Spleen (tissue), 11 donors: Measurements from ENCODE around the gene TNPO2. TPM values are rescaled to one million over a fixed set of nuclear protein-coding genes. Genes with fewer than 3 reads are reported as not detected.
"Not testable (repeated sequence)": the region's sequence is repeated elsewhere in the genome, so short reads cannot be mapped to it uniquely, and the experiment has no call there.

Source experiments
- DNase-seq: peaks from one replicate; pipeline ENCODE4 v3.0.0-alpha.2; 2020
- H3K27ac ChIP-seq, 8 donors: fragments of 200-600 bp; sonication (generic) in 7 of 8; 1 replicate in 4 of 8; 2 replicates in 4 of 8; pipeline versions ENCODE4 v1.5.0 to v1.8.0; 2016 to 2021; ENCODE audit warnings: inconsistent platforms in 4 of 8, mild to moderate bottlenecking in 4 of 8, moderate library complexity in 1 of 8
- H3K27me3 ChIP-seq, 7 donors: fragments of 200-600 bp; sonication (generic) in 6 of 7; replicated peaks in 1 of 7; 1 replicate in 4 of 7; 2 replicates in 3 of 7; pipeline versions ENCODE4 v1.5.0 to v1.8.0; 2016 to 2021; ENCODE audit warnings: inconsistent platforms in 3 of 7, mild to moderate bottlenecking in 1 of 7
- H3K36me3 ChIP-seq, 6 donors: fragments of 200-600 bp; sonication (generic) in 5 of 6; 1 replicate in 4 of 6; 2 replicates in 2 of 6; pipeline versions ENCODE4 v1.5.0 to v1.8.0; 2016 to 2021; ENCODE audit warnings: inconsistent platforms in 2 of 6
- H3K4me1 ChIP-seq, 6 donors: fragments of 200-600 bp; sonication (generic) in 5 of 6; 1 replicate in 3 of 6; 2 replicates in 3 of 6; pipeline versions ENCODE4 v1.5.0 to v1.8.0; 2016 to 2021; ENCODE audit warnings: inconsistent platforms in 3 of 6
- H3K4me3 ChIP-seq, 8 donors: fragments of 200-600 bp; sonication (generic) in 7 of 8; 1 replicate in 4 of 8; 2 replicates in 4 of 8; pipeline versions ENCODE4 v1.5.0 to v1.8.0; 2016 to 2021; ENCODE audit warnings: inconsistent platforms in 4 of 8, mild to moderate bottlenecking in 4 of 8, moderate library complexity in 2 of 8
- H3K9me3 ChIP-seq, 8 donors: fragments of 200-600 bp; sonication (generic) in 7 of 8; 1 replicate in 4 of 8; 2 replicates in 4 of 8; pipeline versions ENCODE4 v1.5.0 to v1.8.0; 2016 to 2021; ENCODE audit warnings: inconsistent platforms in 4 of 8
- POLR2A ChIP-seq, 3 donors: fragments of 450-650 bp; IDR thresholded peaks; one replicate each; pipeline ENCODE4 v1.5.1; 2017; ENCODE audit warnings: antibody characterized with exemption in 3 of 3, mild to moderate bottlenecking in 1 of 3
- POLR2AphosphoS5 ChIP-seq, 3 donors: sonication (generic); formaldehyde crosslinking; IDR thresholded peaks; one replicate each; pipeline ENCODE4 v1.5.1; 2017; ENCODE audit warnings: antibody characterized with exemption in 3 of 3
- WGBS, 5 donors: extraction: QIAGEN DNeasy Blood & Tissue Kit in 3 of 5; methylation state at CpG; one replicate each; pipeline versions ENCODE4 v1.1.5 to v1.1.7; 2013 to 2018; 5-methylcytosine and 5-hydroxymethylcytosine counted together
- intact Hi-C: fragments of 100-400 bp; cut with DNase I; formaldehyde crosslinking; loops from one replicate; pipeline ENCODE4 v1.15.0; 2023; ENCODE audit warnings: low total_unique reads
- polyA plus RNA-seq, 3 donors: library from polyadenylated mRNA; stranded (reverse); fragments of 200-250 nt; gene quantifications; one replicate each; pipeline ENCODE4 v1.2.1, GENCODE V29; 2013
- total RNA-seq, 7 donors: library from RNA; depleted of rRNA in 3 of 7; stranded (reverse); fragments of >200 nt in 3 of 7; fragmentation: NEBNext Ultra II Directional in 4 of 7; extraction: Animal tissue kit (Norgen Biotek cat#: 25700) in 4 of 7; gene quantifications; one replicate each; pipeline versions ENCODE4 v1.1.0 to v1.2.1, GENCODE V29; 2016 to 2021
- TF ChIP-seq, protein P1 (sequence below), 11 experiments: fragments of 200-600 bp in 7 of 11; fragments of 450-650 bp in 4 of 11; sonication (generic) in 4 of 11; IDR thresholded peaks in 8 of 11; conservative IDR thresholded peaks in 3 of 11; 1 replicate in 7 of 11; 2 replicates in 4 of 11; pipeline versions ENCODE4 v1.4.0 to v1.8.0; 2016 to 2021; ENCODE audit warnings: antibody characterized with exemption in 11 of 11, inconsistent platforms in 4 of 11, mild to moderate bottlenecking in 1 of 11
- donor health status: healthy with polysubstance abuse.
- donor health status: DM: no; HTN: no; CAD: no; lungs with moderate emphysema.
- donor health status: DM: no; HTN: no; CAD: no.
- donor health status: Bipolar disorder and iron deficiency.
- donor health status: healthy.
- donor health status: DM: no; HTN: no; CAD: no.
- donor health status: DM: yes; HTN: yes; CAD: no.

Gene TNPO2
- total and polyA plus RNA-seq, 10 donors, result 15.8 to 83.6 (median 50.6) TPM

DNA sequence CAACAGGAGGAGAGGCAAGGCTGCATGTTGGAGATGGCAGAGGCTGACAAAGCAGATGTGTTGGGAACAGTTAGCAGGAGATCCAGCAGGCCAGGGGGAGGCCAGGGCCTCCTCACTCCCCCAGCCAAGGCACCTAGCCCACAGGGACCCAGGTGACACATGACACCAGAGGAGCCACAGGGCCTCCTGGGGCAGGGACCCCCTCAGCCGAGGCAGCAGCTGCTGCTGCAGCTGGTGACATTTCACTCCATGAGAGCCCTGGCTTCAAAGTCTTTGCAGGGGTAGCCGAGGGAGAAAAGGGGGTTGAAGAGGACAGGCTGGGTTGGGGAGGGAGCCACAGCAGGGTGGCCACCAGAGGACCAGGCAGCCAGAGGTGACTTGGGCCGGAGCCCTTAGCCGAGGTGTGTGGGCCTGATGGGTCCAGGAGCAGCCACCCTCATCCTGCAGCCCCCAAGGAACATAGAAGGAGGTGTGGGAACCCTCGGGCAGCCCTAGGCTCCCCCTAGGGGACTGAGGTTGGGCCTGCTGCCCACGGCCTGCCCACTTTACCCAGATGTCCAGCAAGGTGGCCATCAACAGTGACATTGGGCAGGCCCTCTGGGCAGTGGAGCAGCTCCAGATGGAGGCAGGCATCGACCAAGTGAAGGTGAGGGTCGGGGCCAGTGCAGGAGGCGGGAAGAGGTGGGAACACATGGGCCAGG, 36.1 kb downstream of the TNPO2 start, which contains the start of gene GNG14:
Gene GNG14, plus strand, starts transcription at position 503 of the 701 bp plus-strand sequence. Its CDS starts 51 bp downstream, at position 554.
- intact Hi-C loops, result no loop called here
- WGBS, 5 donors, result 81 to 89% (median 84%) methylated on average over 5 to 9 of the region's 9 CpGs
- Histone ChIP-seq H3K4me1 (no peaks in the 10 kb centered on the region), H3K4me3 (no peak within 1 kb of the TSS), H3K27me3 (no peaks in the 10 kb centered on the region), H3K36me3 (peaks cover 0 to 6% (median 0%) of the 10 kb centered on the region in 6 donors), H3K9me3 (no peaks in the 10 kb centered on the region), H3K27ac (no peak within 1 kb of the TSS)
- TF ChIP-seq, protein P1, sequence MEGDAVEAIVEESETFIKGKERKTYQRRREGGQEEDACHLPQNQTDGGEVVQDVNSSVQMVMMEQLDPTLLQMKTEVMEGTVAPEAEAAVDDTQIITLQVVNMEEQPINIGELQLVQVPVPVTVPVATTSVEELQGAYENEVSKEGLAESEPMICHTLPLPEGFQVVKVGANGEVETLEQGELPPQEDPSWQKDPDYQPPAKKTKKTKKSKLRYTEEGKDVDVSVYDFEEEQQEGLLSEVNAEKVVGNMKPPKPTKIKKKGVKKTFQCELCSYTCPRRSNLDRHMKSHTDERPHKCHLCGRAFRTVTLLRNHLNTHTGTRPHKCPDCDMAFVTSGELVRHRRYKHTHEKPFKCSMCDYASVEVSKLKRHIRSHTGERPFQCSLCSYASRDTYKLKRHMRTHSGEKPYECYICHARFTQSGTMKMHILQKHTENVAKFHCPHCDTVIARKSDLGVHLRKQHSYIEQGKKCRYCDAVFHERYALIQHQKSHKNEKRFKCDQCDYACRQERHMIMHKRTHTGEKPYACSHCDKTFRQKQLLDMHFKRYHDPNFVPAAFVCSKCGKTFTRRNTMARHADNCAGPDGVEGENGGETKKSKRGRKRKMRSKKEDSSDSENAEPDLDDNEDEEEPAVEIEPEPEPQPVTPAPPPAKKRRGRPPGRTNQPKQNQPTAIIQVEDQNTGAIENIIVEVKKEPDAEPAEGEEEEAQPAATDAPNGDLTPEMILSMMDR (IDR thresholded peaks at IDR 0.05 in 8 of 11, conservative IDR thresholded peaks at IDR 0.05 in 3 of 11), result no peak
- TF ChIP-seq POLR2A (IDR thresholded peaks at IDR 0.05) (no peak), POLR2AphosphoS5 (IDR thresholded peaks at IDR 0.05) (no peak)
- DNase-seq, result no peak

DNA sequence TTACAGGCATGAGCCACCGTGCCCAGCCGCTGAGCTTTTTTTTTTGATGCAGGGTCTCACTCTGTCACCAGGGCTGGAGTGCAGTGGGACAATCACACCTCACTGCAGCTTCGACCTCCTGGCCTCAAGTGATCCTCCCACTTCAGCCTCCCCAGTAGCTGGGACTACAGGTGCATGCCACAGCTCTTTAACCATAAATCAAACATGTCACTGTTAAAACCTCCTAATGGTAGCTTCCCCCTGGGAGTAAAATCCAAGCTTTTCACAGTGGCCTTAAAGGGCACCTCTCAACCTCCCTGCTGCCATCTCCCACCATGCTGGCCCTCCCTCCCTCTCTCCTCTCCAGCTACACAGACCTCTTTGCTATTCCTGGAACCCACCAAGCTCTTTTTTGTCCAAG, 37.9 kb downstream of the TNPO2 start:
- H3K27ac ChIP-seq, result no peak overlapping the region
- no peak for TF ChIP-seq POLR2AphosphoS5 (IDR thresholded peaks at IDR 0.05)
- TF ChIP-seq, protein P1 (IDR thresholded peaks at IDR 0.05 in 8 of 11, conservative IDR thresholded peaks at IDR 0.05 in 3 of 11), result no peak
- no peak for TF ChIP-seq POLR2A (IDR thresholded peaks at IDR 0.05)
- no peak for DNase-seq
- peaks cover 0 to 11% (median 7%) of the 10 kb centered on the region in 6 donors for H3K4me1 ChIP-seq
- H3K36me3 ChIP-seq, result peaks cover 0 to 6% (median 0%) of the 10 kb centered on the region in 6 donors
- H3K27me3 ChIP-seq, result no peaks in the 10 kb centered on the region
- no peak overlapping the region for H3K4me3 ChIP-seq
- H3K9me3 ChIP-seq, result no peaks in the 10 kb centered on the region
- 90 to 100% (median 95%) methylated on average over 2 to 3 of the region's 3 CpGs for WGBS, 5 donors
- intact Hi-C loops, result no loop called here

DNA sequence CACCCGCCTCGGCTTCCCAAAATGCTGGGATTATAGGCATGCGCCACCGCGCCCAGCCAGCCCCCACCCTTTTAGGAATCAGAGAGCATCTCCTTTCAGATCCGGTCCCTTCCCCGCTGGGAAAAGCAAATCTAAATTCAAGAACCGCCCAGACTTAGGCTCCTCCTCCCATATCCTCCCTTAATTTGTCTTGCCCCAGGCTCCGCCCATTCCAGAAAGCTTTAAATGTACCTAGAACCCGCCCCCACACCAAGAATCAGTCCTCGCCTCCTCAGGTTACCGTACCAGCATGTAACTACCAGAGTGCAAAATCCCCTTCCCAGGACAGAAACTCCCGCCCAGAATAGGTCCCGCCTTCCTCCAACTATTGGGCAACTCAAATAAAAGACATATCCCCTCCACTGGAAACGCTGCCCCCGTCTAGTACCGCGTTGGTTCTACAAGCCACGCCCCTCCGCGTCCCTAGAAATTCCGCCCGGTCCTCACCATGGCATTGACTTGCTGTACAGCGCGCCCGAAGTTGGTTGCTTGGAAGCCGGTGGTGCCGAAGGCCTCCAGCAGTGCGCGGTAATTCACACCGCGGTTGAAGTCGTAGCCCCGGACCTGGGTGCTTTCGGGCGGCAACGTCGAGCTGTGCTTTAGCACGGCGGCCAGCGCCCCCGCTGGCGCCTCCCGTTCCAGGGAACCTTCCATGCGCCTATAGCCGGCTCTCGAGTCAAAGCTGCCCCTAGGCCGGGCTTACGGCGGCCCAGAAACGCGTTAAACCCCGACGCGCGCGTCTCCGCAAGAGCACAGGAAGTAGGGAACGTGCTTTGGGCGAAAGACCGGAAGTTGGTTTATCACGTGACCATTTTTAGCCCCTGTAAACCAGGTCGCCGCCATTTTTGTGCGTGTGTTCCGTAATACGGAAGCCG, 42.4 kb downstream of the TNPO2 start, which contains the start of gene DHPS:
Gene DHPS, minus strand, starts transcription at position 807 of the 914 bp plus-strand sequence. Its CDS starts 114 bp downstream, at position 693.
- peak within 1 kb of the TSS; percentile 44 to 99 (median 95) for H3K4me3 ChIP-seq
- peak; percentile 96 for DNase-seq
- 0% methylated on average over 61 to 68 of the region's 68 CpGs for WGBS, 5 donors
- peak within 1 kb of the TSS; percentile 95 to 99 (median 98) for H3K27ac ChIP-seq
- intact Hi-C loops, result no loop called here
- H3K4me1 ChIP-seq, result peaks cover 9 to 45% (median 24%) of the 10 kb centered on the region in 6 donors
- H3K36me3 ChIP-seq, result peaks cover 0 to 41% (median 37%) of the 10 kb centered on the region in 6 donors
- no peaks in the 10 kb centered on the region for H3K9me3 ChIP-seq
- TF ChIP-seq POLR2A (IDR thresholded peaks at IDR 0.05) (no peak), POLR2AphosphoS5 (IDR thresholded peaks at IDR 0.05) (peak; percentile 86 to 90 (median 88))
- H3K27me3 ChIP-seq, result no peaks in the 10 kb centered on the region

DNA sequence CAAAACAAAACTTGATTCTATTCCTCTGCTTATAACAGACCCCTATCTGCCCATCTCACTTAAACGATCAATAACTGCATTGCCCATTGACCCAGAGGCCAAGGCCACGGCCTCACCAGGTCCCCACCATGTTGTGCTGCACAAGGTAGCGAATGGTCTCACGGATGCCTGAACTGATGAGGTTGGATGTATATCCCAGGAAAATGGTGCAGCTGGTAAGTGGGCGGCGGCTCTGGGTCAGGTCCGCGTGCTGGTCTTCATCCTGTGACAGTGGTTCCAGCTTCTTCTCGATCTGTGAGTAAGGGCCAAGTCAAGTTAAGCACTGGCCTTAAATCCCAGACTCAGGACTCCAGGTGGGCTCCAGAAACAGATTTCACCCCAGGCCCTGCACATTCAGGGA, 43.7 kb downstream of the TNPO2 start:
- intact Hi-C loops, result no loop called here
- WGBS, 5 donors, result 92 to 96% (median 95%) methylated on average over 9 of the region's 9 CpGs
- Histone ChIP-seq H3K9me3 (no peaks in the 10 kb centered on the region), H3K4me1 (peaks cover 9 to 48% (median 26%) of the 10 kb centered on the region in 6 donors), H3K27me3 (no peaks in the 10 kb centered on the region), H3K27ac (no peak overlapping the region), H3K36me3 (peaks cover 0 to 54% (median 50%) of the 10 kb centered on the region in 6 donors), H3K4me3 (peak overlapping the region in 1 of 8 donors; percentile 98)
- peak; percentile 75 for DNase-seq
- no peak for TF ChIP-seq POLR2AphosphoS5 (IDR thresholded peaks at IDR 0.05)

DNA sequence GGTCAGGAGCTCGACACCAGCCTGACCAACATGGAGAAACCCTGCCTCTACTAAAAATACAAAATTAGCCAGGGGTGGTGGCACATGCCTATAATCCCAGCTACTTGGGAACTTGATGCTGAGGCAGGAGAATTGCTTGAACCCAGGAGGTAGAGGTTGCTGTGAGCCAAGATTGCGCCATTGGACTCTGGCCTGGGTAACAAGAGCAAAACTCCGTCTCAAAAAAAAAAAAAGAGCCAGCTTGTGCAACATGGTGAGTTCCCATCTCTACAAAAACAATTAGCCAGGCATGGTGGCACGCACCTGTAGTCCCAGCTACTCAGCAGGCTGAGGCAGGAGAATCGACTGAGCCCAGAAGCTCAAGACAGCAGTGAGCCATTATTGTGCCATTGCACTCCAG, 45.7 kb downstream of the TNPO2 start:
- H3K9me3 ChIP-seq, H3K27me3 ChIP-seq, H3K27ac ChIP-seq, H3K4me3 ChIP-seq, intact Hi-C loops, DNase-seq: not testable (repeated sequence)
- peaks cover 9 to 53% (median 29%) of the 10 kb centered on the region in 6 donors for H3K4me1 ChIP-seq
- WGBS, 5 donors, result 79 to 97% (median 85%) methylated on average over 5 of the region's 5 CpGs
- H3K36me3 ChIP-seq, result peaks cover 0 to 73% (median 70%) of the 10 kb centered on the region in 6 donors
